SK-N-SH (cell line): ENCODE measurements around the gene LTBP2. TPM values are rescaled to one million over a fixed set of nuclear protein-coding genes. Genes with fewer than 3 reads are reported as not detected.
A peak's percentile ranks its signal among the peaks of the same experiment; 100 is the strongest.

Source experiments
- CTCF ChIA-PET: fragments of 300-600, 350-600 bp; formaldehyde crosslinking; extraction: SDS; loops from one replicate; lab custom pipeline; 2021; lab: Yijun Ruan, JAX
- POLR2A ChIA-PET: fragments of 350-600 bp; sonication (Branson Sonifier 250); formaldehyde crosslinking; extraction: SDS; loops from one replicate; lab custom pipeline; 2020; ENCODE audit warnings: antibody characterized with exemption, inconsistent platforms; lab: Yijun Ruan, JAX
- DNase-seq: peaks from one replicate; pipeline ENCODE4 v3.0.0; 2012
- H2AFZ ChIP-seq: fragments of 200-600 bp; sonication (generic); 2 replicates; pipeline ENCODE4 v1.8.1; 2016; ENCODE audit warnings: antibody characterized with exemption, mild to moderate bottlenecking, low read depth
- H3F3A ChIP-seq: fragments of 200-600 bp; sonication (generic); replicated peaks from 2 replicates; pipeline ENCODE3; 2016; ENCODE audit warnings: antibody characterized with exemption, mild to moderate bottlenecking; ENCODE audit not compliant: insufficient read depth
- H3K27ac ChIP-seq, 2 experiments: fragments of 200-500 bp in 1 of 2; fragments of 200-600 bp in 1 of 2; sonication (Bioruptor generic) in 1 of 2; sonication (generic), shearing (Covaris generic) in 1 of 2; 2 replicates each; pipeline versions ENCODE4 v1.5.1 to v1.6.1; 2014 to 2016; ENCODE audit warnings: low read depth in 2 of 2, inconsistent platforms in 1 of 2, low read length in 1 of 2, mild to moderate bottlenecking in 1 of 2, mixed read lengths in 1 of 2
- H3K27me3 ChIP-seq: fragments of 200-600 bp; sonication (generic), shearing (Covaris generic); 2 replicates; pipeline ENCODE4 v1.6.1; 2016; ENCODE audit warnings: mixed run types; ENCODE audit not compliant: insufficient read depth
- H3K36me3 ChIP-seq, 2 experiments: fragments of 200-500 bp in 1 of 2; fragments of 200-600 bp in 1 of 2; sonication (Bioruptor generic) in 1 of 2; sonication (generic) in 1 of 2; replicated peaks in 1 of 2; 2 replicates each; pipeline versions ENCODE3 to v1.5.1; 2014 to 2016; ENCODE audit warnings: low read length in 1 of 2, mild to moderate bottlenecking in 1 of 2; ENCODE audit not compliant: insufficient read depth in 2 of 2, control insufficient read depth in 1 of 2
- H3K4me1 ChIP-seq, 2 experiments: fragments of 200-500 bp in 1 of 2; fragments of 200-600 bp in 1 of 2; sonication (Bioruptor generic) in 1 of 2; sonication (generic), shearing (Covaris generic) in 1 of 2; 2 replicates each; pipeline versions ENCODE4 v1.5.1 to v1.6.1; 2014 to 2016; ENCODE audit warnings: low read depth in 1 of 2, low read length in 1 of 2, mixed run types in 1 of 2; ENCODE audit not compliant: insufficient read depth in 2 of 2, control insufficient read depth in 1 of 2
- H3K4me2 ChIP-seq: fragments of 200-600 bp; sonication (generic), shearing (Covaris generic); 2 replicates; pipeline ENCODE4 v1.6.1; 2017; ENCODE audit warnings: mixed run types
- H3K4me3 ChIP-seq, 2 experiments: fragments of 200-500 bp in 1 of 2; fragments of 200-600 bp in 1 of 2; sonication (Bioruptor generic) in 1 of 2; sonication (generic), shearing (Covaris generic) in 1 of 2; 2 replicates each; pipeline versions ENCODE4 v1.5.1 to v1.8.1; 2014 to 2016; ENCODE audit warnings: low read depth in 2 of 2, inconsistent platforms in 1 of 2, low read length in 1 of 2, mild to moderate bottlenecking in 1 of 2, mixed read lengths in 1 of 2, moderate library complexity in 1 of 2
- H3K79me2 ChIP-seq: fragments of 200-600 bp; sonication (generic); 2 replicates; pipeline ENCODE4 v1.8.1; 2017; ENCODE audit warnings: mild to moderate bottlenecking; ENCODE audit not compliant: insufficient read depth
- H3K9ac ChIP-seq: fragments of 200-600 bp; sonication (generic); 2 replicates; pipeline ENCODE4 v1.6.1; 2017; ENCODE audit warnings: mixed run types
- H3K9me2 ChIP-seq: fragments of 200-600 bp; sonication (generic); 2 replicates; pipeline ENCODE4 v1.6.1; 2017; ENCODE audit warnings: mixed run types
- H3K9me3 ChIP-seq: fragments of 200-600 bp; sonication (generic); 2 replicates; pipeline ENCODE4 v1.6.1; 2017; ENCODE audit warnings: mixed run types, mild to moderate bottlenecking, moderate library complexity
- H4K20me1 ChIP-seq: fragments of 200-600 bp; sonication (generic); 2 replicates; pipeline ENCODE4 v1.6.1; 2017; ENCODE audit warnings: mild to moderate bottlenecking, mixed run types; ENCODE audit not compliant: insufficient read depth
- CHD2 ChIP-seq: fragments of 150-350 bp; IDR thresholded peaks from 2 replicates; pipeline ENCODE4 v1.6.1; 2018; ENCODE audit warnings: low read length; ENCODE audit not compliant: partially characterized antibody
- ELF1 ChIP-seq: IDR thresholded peaks from 2 replicates; pipeline ENCODE4 v1.4.0; 2012
- EP300 ChIP-seq, 2 experiments: IDR thresholded peaks; 2 replicates each; pipeline versions ENCODE4 v1.4.0 to v1.6.1; 2012; ENCODE audit warnings: borderline replicate concordance in 1 of 2, low read depth in 1 of 2, low read length in 1 of 2
- FOXJ3 ChIP-seq: sonication (generic); formaldehyde crosslinking; IDR thresholded peaks from 2 replicates; pipeline ENCODE4 v1.5.1; 2020; ENCODE audit warnings: mild to moderate bottlenecking, missing genetic modification reagents
- FOXM1 ChIP-seq: IDR thresholded peaks from 2 replicates; pipeline ENCODE4 v1.4.0; 2012; ENCODE audit warnings: low read depth, mild to moderate bottlenecking
- GATA2 ChIP-seq: sonication (generic); formaldehyde crosslinking; IDR thresholded peaks from 2 replicates; pipeline ENCODE4 v1.5.0; 2020; ENCODE audit warnings: mild to moderate bottlenecking, missing genetic modification reagents
- MEF2A ChIP-seq: IDR thresholded peaks from 2 replicates; pipeline ENCODE4 v1.4.0; 2012; ENCODE audit warnings: low read depth, borderline replicate concordance
- MXI1 ChIP-seq: IDR thresholded peaks from 2 replicates; pipeline ENCODE4 v1.6.1; 2012; ENCODE audit warnings: mild to moderate bottlenecking, low read depth, low read length, improper control_type of control experiment
- NFIC ChIP-seq: IDR thresholded peaks from 2 replicates; pipeline ENCODE4 v1.4.0; 2012; ENCODE audit warnings: borderline replicate concordance
- POLR2AphosphoS5 ChIP-seq: IDR thresholded peaks from 2 replicates; pipeline ENCODE4 v1.6.1; 2012; ENCODE audit warnings: low read depth, low read length
- RAD21 ChIP-seq: IDR thresholded peaks from 2 replicates; pipeline ENCODE4 v1.6.1; 2012; ENCODE audit warnings: mild to moderate bottlenecking, low read length
- TAF1 ChIP-seq: IDR thresholded peaks from 2 replicates; pipeline ENCODE4 v1.6.1; 2012; ENCODE audit warnings: low read depth, mild to moderate bottlenecking, low read length, moderate library complexity, borderline replicate concordance
- TCF12 ChIP-seq: IDR thresholded peaks from 2 replicates; pipeline ENCODE4 v1.4.0; 2012
- YY1 ChIP-seq: IDR thresholded peaks from 2 replicates; pipeline ENCODE4 v1.4.0; 2012; ENCODE audit warnings: low read depth, mild to moderate bottlenecking
- WGBS: methylation state at CpG from one replicate; pipeline ENCODE4 v1.1.6; 2017; ENCODE audit warnings: low lambda C conversion rate; 5-methylcytosine and 5-hydroxymethylcytosine counted together
- polyA plus RNA-seq, 3 experiments: library from polyadenylated mRNA; depleted of rRNA; stranded (reverse); fragments of >200 nt; gene quantifications; 2 replicates each; pipeline ENCODE4 v1.2.3, GENCODE V29; 2012
- TF ChIP-seq, protein P1 (sequence below): fragments of 150-350 bp; IDR thresholded peaks from 2 replicates; pipeline ENCODE4 v1.6.1; 2016; ENCODE audit warnings: mild to moderate bottlenecking, low read depth, low read length
- TF ChIP-seq, protein P2 (sequence below): IDR thresholded peaks from 2 replicates; pipeline ENCODE4 v1.4.0; 2012; ENCODE audit warnings: low read depth, borderline replicate concordance
- TF ChIP-seq, protein P3 (sequence below): IDR thresholded peaks from 2 replicates; pipeline ENCODE4 v1.4.0; 2012; ENCODE audit warnings: low read depth
- TF ChIP-seq, protein P4 (sequence below): IDR thresholded peaks from 2 replicates; pipeline ENCODE4; 2012
- TF ChIP-seq, protein P5 (sequence below): fragments of 200-600 bp; sonication (generic); IDR thresholded peaks from 2 replicates; pipeline ENCODE4 v1.6.1; 2017; ENCODE audit warnings: antibody characterized with exemption, mild to moderate bottlenecking, moderate library complexity
- TF ChIP-seq, protein P6 (sequence below): fragments of 150-350 bp; IDR thresholded peaks from 2 replicates; pipeline ENCODE4 v1.6.1; 2017; ENCODE audit warnings: antibody characterized with exemption, low read length, low read depth, borderline replicate concordance
- TF ChIP-seq, protein P7 (sequence below): IDR thresholded peaks from 2 replicates; pipeline ENCODE4 v1.6.1; 2012; ENCODE audit warnings: mild to moderate bottlenecking, low read depth, low read length, moderate library complexity

Gene LTBP2
- polyA plus RNA-seq, 1 of the 3 experiments (the other 2 are of a cell fraction): 58.8 TPM

DNA sequence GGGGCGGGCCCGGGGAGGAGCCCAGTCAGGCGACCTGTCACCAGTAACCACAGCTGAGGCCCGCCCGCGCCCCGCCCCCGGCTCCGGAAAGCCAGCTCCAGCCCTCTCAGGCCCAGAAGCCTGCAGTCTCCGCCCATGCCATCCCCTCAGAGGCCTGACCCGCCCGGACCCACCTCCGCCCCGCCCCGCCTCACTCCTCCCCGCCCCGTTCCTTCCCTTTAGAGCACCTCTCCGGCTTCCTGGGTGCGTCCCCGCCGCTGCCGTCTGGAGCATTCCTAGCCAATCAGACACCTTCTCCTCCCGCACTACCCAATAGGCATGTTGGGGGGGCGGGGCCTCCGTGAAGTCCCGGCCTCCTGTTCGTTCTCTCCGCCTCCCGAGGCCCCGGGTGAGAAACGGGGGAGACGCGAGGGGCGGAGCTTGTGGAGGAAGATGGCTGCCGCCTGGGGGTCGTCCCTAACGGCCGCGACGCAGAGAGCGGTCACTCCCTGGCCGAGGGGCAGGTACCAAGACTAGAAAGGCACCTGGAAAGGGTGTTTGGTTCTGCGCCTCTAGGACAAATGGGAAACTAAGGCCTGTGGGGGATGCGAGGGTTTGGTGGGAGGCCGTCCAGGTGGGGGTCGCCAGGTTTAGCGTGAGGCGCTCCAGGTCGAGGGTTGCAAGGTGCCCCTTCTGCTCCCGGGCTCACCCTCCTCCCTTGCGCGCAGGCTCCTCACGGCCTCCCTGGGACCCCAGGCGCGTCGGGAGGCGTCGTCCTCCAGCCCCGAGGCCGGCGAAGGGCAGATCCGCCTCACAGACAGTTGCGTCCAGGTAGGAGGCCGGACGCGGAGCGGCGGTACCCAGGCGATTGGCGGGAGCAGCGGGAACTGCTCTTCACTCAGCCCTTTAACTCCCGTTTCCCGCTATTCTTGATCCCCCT, 118.4 kb downstream of the LTBP2 start, which contains the start of gene ISCA2:
Gene ISCA2, plus strand, starts transcription at position 423 of the 919 bp plus-strand sequence. Its CDS starts 10 bp downstream, at position 433.
- Histone ChIP-seq H3K27ac (peak within 1 kb of the TSS; percentile 56 to 80), H3K27me3 (no peaks in the 10 kb centered on the region), H3F3A (peaks cover 49% of the 10 kb centered on the region), H3K9me3 (no peaks in the 10 kb centered on the region), H3K79me2 (peaks cover 40% of the 10 kb centered on the region), H3K4me2 (peak within 1 kb of the TSS; percentile 96), H4K20me1 (no peaks in the 10 kb centered on the region), H3K4me3 (peak within 1 kb of the TSS; percentile 87 to 91), H3K9me2 (no peaks in the 10 kb centered on the region), H3K36me3 (peaks cover 9 to 10% of the 10 kb centered on the region in 2 experiments), H2AFZ (peak within 1 kb of the TSS; percentile 92), H3K9ac (peak within 1 kb of the TSS; percentile 76), H3K4me1 (peaks cover 13 to 20% of the 10 kb centered on the region in 2 experiments; a peak in 3 of 4 replicates)
- POLR2A ChIA-PET: interaction anchor here (0.6 to 1.1 kb wide), 4 partner anchors 67 to 525 kb away, joined by 3 read pairs; no protein-coding TSS in a partner anchor
- under 1% methylated on average over 27 of the region's 73 CpGs for WGBS
- CTCF ChIA-PET: interaction anchor here (0.7 to 11.1 kb wide), 5 partner anchors 9 to 190 kb away, joined by 3 to 126 read pairs (median 3); partner anchors contain the start of gene LTBP2
- DNase-seq: peak; percentile 99
- TF ChIP-seq, protein P1, sequence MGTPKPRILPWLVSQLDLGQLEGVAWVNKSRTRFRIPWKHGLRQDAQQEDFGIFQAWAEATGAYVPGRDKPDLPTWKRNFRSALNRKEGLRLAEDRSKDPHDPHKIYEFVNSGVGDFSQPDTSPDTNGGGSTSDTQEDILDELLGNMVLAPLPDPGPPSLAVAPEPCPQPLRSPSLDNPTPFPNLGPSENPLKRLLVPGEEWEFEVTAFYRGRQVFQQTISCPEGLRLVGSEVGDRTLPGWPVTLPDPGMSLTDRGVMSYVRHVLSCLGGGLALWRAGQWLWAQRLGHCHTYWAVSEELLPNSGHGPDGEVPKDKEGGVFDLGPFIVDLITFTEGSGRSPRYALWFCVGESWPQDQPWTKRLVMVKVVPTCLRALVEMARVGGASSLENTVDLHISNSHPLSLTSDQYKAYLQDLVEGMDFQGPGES: peak; percentile 69
- TF ChIP-seq FOXM1: no peak
- TF ChIP-seq, protein P2, sequence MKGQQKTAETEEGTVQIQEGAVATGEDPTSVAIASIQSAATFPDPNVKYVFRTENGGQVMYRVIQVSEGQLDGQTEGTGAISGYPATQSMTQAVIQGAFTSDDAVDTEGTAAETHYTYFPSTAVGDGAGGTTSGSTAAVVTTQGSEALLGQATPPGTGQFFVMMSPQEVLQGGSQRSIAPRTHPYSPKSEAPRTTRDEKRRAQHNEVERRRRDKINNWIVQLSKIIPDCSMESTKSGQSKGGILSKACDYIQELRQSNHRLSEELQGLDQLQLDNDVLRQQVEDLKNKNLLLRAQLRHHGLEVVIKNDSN: 0 out of 2 replicates have a peak, but pooled peaks have one; percentile 45
- TF ChIP-seq, protein P3, sequence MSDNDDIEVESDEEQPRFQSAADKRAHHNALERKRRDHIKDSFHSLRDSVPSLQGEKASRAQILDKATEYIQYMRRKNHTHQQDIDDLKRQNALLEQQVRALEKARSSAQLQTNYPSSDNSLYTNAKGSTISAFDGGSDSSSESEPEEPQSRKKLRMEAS: 0 out of 2 replicates have a peak, but pooled peaks have one; percentile 10
- TF ChIP-seq CHD2: peak; percentile 70
- TF ChIP-seq MXI1: peak; percentile 22
- no peak for TF ChIP-seq RAD21
- peak; percentile 70 for TF ChIP-seq ELF1
- no peak for TF ChIP-seq MEF2A
- peak; percentile 79 for TF ChIP-seq POLR2AphosphoS5
- TF ChIP-seq, protein P4, sequence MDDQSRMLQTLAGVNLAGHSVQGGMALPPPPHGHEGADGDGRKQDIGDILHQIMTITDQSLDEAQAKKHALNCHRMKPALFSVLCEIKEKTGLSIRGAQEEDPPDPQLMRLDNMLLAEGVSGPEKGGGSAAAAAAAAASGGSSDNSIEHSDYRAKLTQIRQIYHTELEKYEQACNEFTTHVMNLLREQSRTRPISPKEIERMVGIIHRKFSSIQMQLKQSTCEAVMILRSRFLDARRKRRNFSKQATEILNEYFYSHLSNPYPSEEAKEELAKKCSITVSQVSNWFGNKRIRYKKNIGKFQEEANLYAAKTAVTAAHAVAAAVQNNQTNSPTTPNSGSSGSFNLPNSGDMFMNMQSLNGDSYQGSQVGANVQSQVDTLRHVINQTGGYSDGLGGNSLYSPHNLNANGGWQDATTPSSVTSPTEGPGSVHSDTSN: 0 out of 2 replicates have a peak, but pooled peaks have one; percentile 13
- TF ChIP-seq FOXJ3 (CRISPR knock-in tag): no peak
- TF ChIP-seq, protein P5, sequence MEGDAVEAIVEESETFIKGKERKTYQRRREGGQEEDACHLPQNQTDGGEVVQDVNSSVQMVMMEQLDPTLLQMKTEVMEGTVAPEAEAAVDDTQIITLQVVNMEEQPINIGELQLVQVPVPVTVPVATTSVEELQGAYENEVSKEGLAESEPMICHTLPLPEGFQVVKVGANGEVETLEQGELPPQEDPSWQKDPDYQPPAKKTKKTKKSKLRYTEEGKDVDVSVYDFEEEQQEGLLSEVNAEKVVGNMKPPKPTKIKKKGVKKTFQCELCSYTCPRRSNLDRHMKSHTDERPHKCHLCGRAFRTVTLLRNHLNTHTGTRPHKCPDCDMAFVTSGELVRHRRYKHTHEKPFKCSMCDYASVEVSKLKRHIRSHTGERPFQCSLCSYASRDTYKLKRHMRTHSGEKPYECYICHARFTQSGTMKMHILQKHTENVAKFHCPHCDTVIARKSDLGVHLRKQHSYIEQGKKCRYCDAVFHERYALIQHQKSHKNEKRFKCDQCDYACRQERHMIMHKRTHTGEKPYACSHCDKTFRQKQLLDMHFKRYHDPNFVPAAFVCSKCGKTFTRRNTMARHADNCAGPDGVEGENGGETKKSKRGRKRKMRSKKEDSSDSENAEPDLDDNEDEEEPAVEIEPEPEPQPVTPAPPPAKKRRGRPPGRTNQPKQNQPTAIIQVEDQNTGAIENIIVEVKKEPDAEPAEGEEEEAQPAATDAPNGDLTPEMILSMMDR: no peak
- no peak for TF ChIP-seq TCF12
- TF ChIP-seq GATA2 (CRISPR knock-in tag): no peak
- TF ChIP-seq, protein P6, sequence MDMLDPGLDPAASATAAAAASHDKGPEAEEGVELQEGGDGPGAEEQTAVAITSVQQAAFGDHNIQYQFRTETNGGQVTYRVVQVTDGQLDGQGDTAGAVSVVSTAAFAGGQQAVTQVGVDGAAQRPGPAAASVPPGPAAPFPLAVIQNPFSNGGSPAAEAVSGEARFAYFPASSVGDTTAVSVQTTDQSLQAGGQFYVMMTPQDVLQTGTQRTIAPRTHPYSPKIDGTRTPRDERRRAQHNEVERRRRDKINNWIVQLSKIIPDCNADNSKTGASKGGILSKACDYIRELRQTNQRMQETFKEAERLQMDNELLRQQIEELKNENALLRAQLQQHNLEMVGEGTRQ: no peak
- TF ChIP-seq TAF1: peak; percentile 75; the same call in 1 of the 2 replicates
- TF ChIP-seq EP300 (IDR thresholded peaks at IDR 0.05; ENCODE audit: borderline replicate concordance in 1 of 2, low read depth in 1 of 2, low read length in 1 of 2): no peak
- peak; percentile 93 for TF ChIP-seq YY1
- TF ChIP-seq NFIC: no peak
- TF ChIP-seq, protein P7, sequence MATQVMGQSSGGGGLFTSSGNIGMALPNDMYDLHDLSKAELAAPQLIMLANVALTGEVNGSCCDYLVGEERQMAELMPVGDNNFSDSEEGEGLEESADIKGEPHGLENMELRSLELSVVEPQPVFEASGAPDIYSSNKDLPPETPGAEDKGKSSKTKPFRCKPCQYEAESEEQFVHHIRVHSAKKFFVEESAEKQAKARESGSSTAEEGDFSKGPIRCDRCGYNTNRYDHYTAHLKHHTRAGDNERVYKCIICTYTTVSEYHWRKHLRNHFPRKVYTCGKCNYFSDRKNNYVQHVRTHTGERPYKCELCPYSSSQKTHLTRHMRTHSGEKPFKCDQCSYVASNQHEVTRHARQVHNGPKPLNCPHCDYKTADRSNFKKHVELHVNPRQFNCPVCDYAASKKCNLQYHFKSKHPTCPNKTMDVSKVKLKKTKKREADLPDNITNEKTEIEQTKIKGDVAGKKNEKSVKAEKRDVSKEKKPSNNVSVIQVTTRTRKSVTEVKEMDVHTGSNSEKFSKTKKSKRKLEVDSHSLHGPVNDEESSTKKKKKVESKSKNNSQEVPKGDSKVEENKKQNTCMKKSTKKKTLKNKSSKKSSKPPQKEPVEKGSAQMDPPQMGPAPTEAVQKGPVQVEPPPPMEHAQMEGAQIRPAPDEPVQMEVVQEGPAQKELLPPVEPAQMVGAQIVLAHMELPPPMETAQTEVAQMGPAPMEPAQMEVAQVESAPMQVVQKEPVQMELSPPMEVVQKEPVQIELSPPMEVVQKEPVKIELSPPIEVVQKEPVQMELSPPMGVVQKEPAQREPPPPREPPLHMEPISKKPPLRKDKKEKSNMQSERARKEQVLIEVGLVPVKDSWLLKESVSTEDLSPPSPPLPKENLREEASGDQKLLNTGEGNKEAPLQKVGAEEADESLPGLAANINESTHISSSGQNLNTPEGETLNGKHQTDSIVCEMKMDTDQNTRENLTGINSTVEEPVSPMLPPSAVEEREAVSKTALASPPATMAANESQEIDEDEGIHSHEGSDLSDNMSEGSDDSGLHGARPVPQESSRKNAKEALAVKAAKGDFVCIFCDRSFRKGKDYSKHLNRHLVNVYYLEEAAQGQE: no peak
